Vagina (tissue), 2 donors: ENCODE data around the gene BTRC.

ENCODE experiments used
- CTCF ChIP-seq, 3 experiments: fragments of 450-650 bp in 2 of 3; fragments of 200-600 bp in 1 of 3; sonication (generic) in 1 of 3; IDR thresholded peaks; one replicate each; pipeline ENCODE4 v1.5.1; 2017 to 2019; ENCODE audit warnings: antibody characterized with exemption in 3 of 3, mild to moderate bottlenecking in 2 of 3, moderate library complexity in 2 of 3
- POLR2A ChIP-seq, 2 donors: fragments of 450-650 bp; IDR thresholded peaks; one replicate each; pipeline ENCODE4 v1.6.1; 2017; ENCODE audit warnings: antibody characterized with exemption in 2 of 2, mild to moderate bottlenecking in 2 of 2, moderate library complexity in 2 of 2

GRCh38 chr10:101563497-101564040, 209.6 kb downstream of the BTRC start:
- no peak for TF ChIP-seq CTCF (IDR thresholded peaks at IDR 0.05)
- TF ChIP-seq POLR2A (IDR thresholded peaks at IDR 0.05) = no peak
